ENCODE measurements around the gene NR2C2AP.
A peak's percentile ranks its signal among the peaks of the same experiment; 100 is the strongest.
"Not testable (repeated sequence)": the region's sequence is repeated elsewhere in the genome, so short reads cannot be mapped to it uniquely, and the experiment has no call there.

NR2C2AP gene

GRCh38 chr19:19181488-19181998, 21.7 kb downstream of the NR2C2AP start:
- DNase-seq (ENCODE audit: low spot score) = no peak

GRCh38 chr19:19179548-19180441, 23.4 kb downstream of the NR2C2AP start:
- DNase-seq (ENCODE audit: low spot score) = no peak

GRCh38 chr19:19176950-19177349, 26.3 kb downstream of the NR2C2AP start:
- DNase-seq (ENCODE audit: low spot score) = no peak

- not testable (repeated sequence) for DNase-seq (ENCODE audit: low spot score)
These were observed 30.0 kb downstream of the NR2C2AP start for GRCh38 chr19:19173243-19173642.

- no peak for DNase-seq (ENCODE audit: low spot score)
These were observed 31.2 kb downstream of the NR2C2AP start for GRCh38 chr19:19171821-19172532.

GRCh38 chr19:19170873-19171672, 32.1 kb downstream of the NR2C2AP start:
- DNase-seq (ENCODE audit: low spot score) = no peak

GRCh38 chr19:19170053-19170872, 33.0 kb downstream of the NR2C2AP start, which contains the start of gene MEF2B:
MEF2B (minus strand) TSS chr19:19170263; CDS start chr19:19150735, 19,528 bp downstream.
- peak; percentile 80 for DNase-seq (ENCODE audit: low spot score)

GRCh38 chr19:19169236-19170052, 33.8 kb downstream of the NR2C2AP start:
- DNase-seq (ENCODE audit: low spot score) = no peak

GRCh38 chr19:19167612-19168011, 35.6 kb downstream of the NR2C2AP start:
- no peak for DNase-seq (ENCODE audit: low spot score)

- DNase-seq (ENCODE audit: low spot score) = no peak
These were observed 37.8 kb downstream of the NR2C2AP start for GRCh38 chr19:19165396-19165795.

GRCh38 chr19:19162495-19162894, 40.7 kb downstream of the NR2C2AP start:
- no peak for DNase-seq (ENCODE audit: low spot score)

- no peak for DNase-seq (ENCODE audit: low spot score)
These were observed 42.7 kb downstream of the NR2C2AP start for GRCh38 chr19:19160461-19161035.

- DNase-seq (ENCODE audit: low spot score) = no peak
These were observed 43.7 kb downstream of the NR2C2AP start for GRCh38 chr19:19159534-19159933.

GRCh38 chr19:19157808-19158207, 45.4 kb downstream of the NR2C2AP start:
- DNase-seq (ENCODE audit: low spot score) = no peak

- DNase-seq (ENCODE audit: low spot score) = no peak
These were observed 47.6 kb downstream of the NR2C2AP start for GRCh38 chr19:19155495-19156219.

GRCh38 chr19:19154768-19155494, 48.3 kb downstream of the NR2C2AP start:
- no peak for DNase-seq (ENCODE audit: low spot score)

- no peak for DNase-seq (ENCODE audit: low spot score)
These were observed 50.4 kb downstream of the NR2C2AP start for GRCh38 chr19:19152668-19153384.

- no peak for DNase-seq (ENCODE audit: low spot score)
These were observed 51.8 kb downstream of the NR2C2AP start for GRCh38 chr19:19151418-19151817.

Measured in left forelimb (tissue), 1 donor.